Activated CD8-positive, alpha-beta memory T cell treated with anti-CD3 and anti-CD28 coated beads for 1 hour (primary cell): ENCODE results near the gene PKNOX2.

Source experiments
- DNase-seq, 2 donors: peaks; one replicate each; pipeline ENCODE4 v3.0.0-alpha.2; 2020; ENCODE audit warnings: low read depth in 1 of 2; ENCODE audit errors: extremely low read depth in 1 of 2

The PKNOX2 gene

GRCh38 chr11:125460275-125460674 is 295.7 kb downstream of the PKNOX2 start:
- no peak for DNase-seq

- no peak for DNase-seq
Observed at GRCh38 chr11:125463590-125464269, 299.2 kb downstream of the PKNOX2 start.

GRCh38 chr11:125464270-125464662 is 299.7 kb downstream of the PKNOX2 start:
- no peak for DNase-seq

- no peak for DNase-seq
Observed at GRCh38 chr11:125464666-125465065, 300.1 kb downstream of the PKNOX2 start.

- no peak for DNase-seq
Observed at GRCh38 chr11:125465255-125465654, 300.7 kb downstream of the PKNOX2 start.

- no peak for DNase-seq
Observed at GRCh38 chr11:125465701-125466100, 301.1 kb downstream of the PKNOX2 start.

- no peak for DNase-seq
Observed at GRCh38 chr11:125468025-125468424, 303.5 kb downstream of the PKNOX2 start.

- DNase-seq: no peak
Observed at GRCh38 chr11:125468852-125469251, 304.3 kb downstream of the PKNOX2 start.

- no peak for DNase-seq
Observed at GRCh38 chr11:125470355-125470754, 305.8 kb downstream of the PKNOX2 start.

- DNase-seq: no peak
Observed at GRCh38 chr11:125476721-125477120, 312.2 kb downstream of the PKNOX2 start.

GRCh38 chr11:125479137-125479536 is 314.6 kb downstream of the PKNOX2 start:
- no peak for DNase-seq

GRCh38 chr11:125481531-125481930 is 317.0 kb downstream of the PKNOX2 start:
- no peak for DNase-seq
